Measurements from ENCODE around the gene CRTC1. TPM values are rescaled to one million over a fixed set of nuclear protein-coding genes. Genes with fewer than 3 reads are reported as not detected.
A peak's percentile ranks its signal among the peaks of the same experiment; 100 is the strongest.

Gene CRTC1
- polyA plus RNA-seq, 4 donors, result 5.8 to 20.7 (median 6.7) TPM

DNA sequence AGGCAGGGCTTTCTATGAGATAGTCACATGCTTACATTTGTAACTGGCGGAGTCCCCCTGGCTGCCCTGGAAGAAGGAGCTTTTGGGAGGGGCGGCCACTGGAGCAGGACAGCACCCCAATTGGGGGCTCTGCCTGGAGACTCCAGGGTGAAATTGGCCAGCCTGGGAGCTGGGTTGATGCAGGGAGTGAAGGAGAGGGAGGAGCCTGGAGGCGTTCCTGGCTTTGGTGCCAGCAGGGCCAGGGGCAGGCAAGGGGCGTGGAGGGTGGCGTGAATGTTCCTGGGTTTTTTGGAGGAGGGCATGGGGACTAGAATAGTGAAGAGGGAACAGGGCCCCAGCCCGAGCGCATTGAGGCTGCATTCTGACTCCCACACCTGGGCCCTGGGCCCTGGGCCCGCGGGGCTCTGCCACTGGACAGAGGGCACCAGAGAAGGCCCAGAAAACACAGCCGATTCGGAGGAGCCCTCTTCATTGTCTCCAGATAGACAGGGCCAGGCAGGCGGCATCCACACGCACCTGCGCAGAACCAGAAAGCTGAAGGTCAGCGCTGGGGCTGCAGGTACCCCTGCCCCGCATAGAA, 78.1 kb downstream of the CRTC1 start:
- Histone ChIP-seq H3K4me3 (ENCODE audit: low read depth in 1 of 3, low read length in 3 of 3) (no peak overlapping the region), H3K9me3 (ENCODE audit: control insufficient read depth in 2 of 2, insufficient read depth in 1 of 2, low read depth in 1 of 2, low read length in 1 of 2) (no peaks in the 10 kb centered on the region), H3K4me1 (ENCODE audit: control insufficient read depth in 3 of 3, insufficient read depth in 2 of 3, low read depth in 1 of 3, low read length in 2 of 3) (peaks cover 0 to 23% (median 3%) of the 10 kb centered on the region in 3 donors), H3K27ac (ENCODE audit: low read depth in 1 of 3, low read length in 2 of 3) (no peak overlapping the region), H3K36me3 (ENCODE audit: control insufficient read depth in 3 of 3, insufficient read depth in 2 of 3, low read depth in 1 of 3, low read length in 3 of 3) (peaks cover 0 to 76% (median 0%) of the 10 kb centered on the region in 3 donors), H3K27me3 (ENCODE audit: control insufficient read depth in 3 of 3, insufficient read depth in 3 of 3, low read length in 3 of 3) (no peaks in the 10 kb centered on the region)
- no peak for FAIRE-seq
- 88 to 90% (median 88%) methylated on average over 15 to 16 of the region's 16 CpGs for WGBS, 3 donors
- DNase-seq, result no peak

GRCh38 chr19:18762125-18763023, 78.9 kb downstream of the CRTC1 start:
- H3K4me3 ChIP-seq (ENCODE audit: low read depth in 1 of 3, low read length in 3 of 3), result no peak overlapping the region
- 21 to 43% (median 37%) methylated on average over 30 to 35 of the region's 35 CpGs for WGBS, 3 donors

DNA sequence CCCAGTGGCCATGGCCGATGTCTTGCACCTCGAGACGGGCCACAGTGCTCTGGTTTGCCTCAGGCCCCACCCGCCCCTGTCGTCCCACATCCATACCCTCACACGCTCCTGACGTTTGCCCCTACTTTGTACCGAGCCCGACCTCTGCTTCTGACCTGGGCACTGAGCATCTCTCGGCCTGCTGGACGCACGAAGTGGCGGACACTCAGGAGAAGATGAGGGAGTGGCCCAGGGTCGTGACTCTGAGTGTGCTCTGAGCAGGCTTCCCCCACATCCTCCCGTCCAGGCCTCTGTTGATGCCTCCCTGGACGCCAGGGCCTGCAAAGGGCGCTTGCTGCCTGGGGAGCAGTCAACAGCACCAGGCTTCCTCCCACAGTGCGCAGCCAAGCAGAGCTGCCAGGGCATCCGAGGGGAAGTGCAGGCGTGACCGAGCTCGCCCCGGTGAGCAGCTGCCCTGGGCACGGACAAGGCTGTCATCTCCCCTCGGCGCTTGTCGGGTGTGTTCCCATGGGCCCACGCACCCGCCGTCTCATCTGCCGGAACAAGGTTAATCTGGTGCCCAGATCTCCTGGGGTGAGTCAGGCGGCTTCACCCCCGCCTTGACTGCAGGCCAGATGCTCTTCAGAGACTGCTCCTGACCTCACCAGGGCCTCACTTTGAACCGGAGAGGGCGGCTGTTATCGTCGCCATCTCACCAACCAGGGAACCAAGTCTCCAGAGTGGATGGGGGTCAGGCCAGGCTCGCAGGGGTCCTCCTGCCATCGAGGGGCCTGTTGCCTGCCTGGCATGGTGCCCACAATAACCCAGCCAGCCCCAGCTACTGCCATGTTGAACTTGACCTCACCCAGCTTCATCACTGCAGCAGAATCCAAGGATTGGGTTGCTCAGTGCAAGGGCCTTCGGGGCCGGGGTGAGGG, 80.5 kb downstream of the CRTC1 start:
- Histone ChIP-seq H3K27ac (ENCODE audit: low read depth in 1 of 3, low read length in 2 of 3) (no peak overlapping the region), H3K4me1 (ENCODE audit: control insufficient read depth in 3 of 3, insufficient read depth in 2 of 3, low read depth in 1 of 3, low read length in 2 of 3) (peaks cover 0 to 26% (median 3%) of the 10 kb centered on the region in 3 donors), H3K27me3 (ENCODE audit: control insufficient read depth in 3 of 3, insufficient read depth in 3 of 3, low read length in 3 of 3) (no peaks in the 10 kb centered on the region), H3K36me3 (ENCODE audit: control insufficient read depth in 3 of 3, insufficient read depth in 2 of 3, low read depth in 1 of 3, low read length in 3 of 3) (peaks cover 0 to 79% (median 0%) of the 10 kb centered on the region in 3 donors), H3K9me3 (ENCODE audit: control insufficient read depth in 2 of 2, insufficient read depth in 1 of 2, low read depth in 1 of 2, low read length in 1 of 2) (no peaks in the 10 kb centered on the region), H3K4me3 (ENCODE audit: low read depth in 1 of 3, low read length in 3 of 3) (no peak overlapping the region)
- WGBS, 3 donors, result 76 to 86% (median 84%) methylated on average over 36 to 41 of the region's 41 CpGs
- FAIRE-seq, result no peak
- no peak for DNase-seq

More at GRCh38 chr19:18762125-18763023, 78.9 kb downstream of the CRTC1 start:
- no peaks in the 10 kb centered on the region for H3K27me3 ChIP-seq (ENCODE audit: control insufficient read depth in 3 of 3, insufficient read depth in 3 of 3, low read length in 3 of 3)
- peak overlapping the region in 1 of 3 donors; percentile 17 for H3K27ac ChIP-seq (ENCODE audit: low read depth in 1 of 3, low read length in 2 of 3)
- H3K4me1 ChIP-seq (ENCODE audit: control insufficient read depth in 3 of 3, insufficient read depth in 2 of 3, low read depth in 1 of 3, low read length in 2 of 3), result peaks cover 0 to 16% (median 3%) of the 10 kb centered on the region in 3 donors
- peaks cover 0 to 73% (median 0%) of the 10 kb centered on the region in 3 donors for H3K36me3 ChIP-seq (ENCODE audit: control insufficient read depth in 3 of 3, insufficient read depth in 2 of 3, low read depth in 1 of 3, low read length in 3 of 3)
- peak; percentile 54 to 85 for DNase-seq
- H3K9me3 ChIP-seq (ENCODE audit: control insufficient read depth in 2 of 2, insufficient read depth in 1 of 2, low read depth in 1 of 2, low read length in 1 of 2), result no peaks in the 10 kb centered on the region
- no peak for FAIRE-seq

GRCh38 chr19:18764591-18765051, 81.1 kb downstream of the CRTC1 start:
- H3K36me3 ChIP-seq (ENCODE audit: control insufficient read depth in 3 of 3, insufficient read depth in 2 of 3, low read depth in 1 of 3, low read length in 3 of 3), result peaks cover 0 to 80% (median 0%) of the 10 kb centered on the region in 3 donors
- FAIRE-seq, result no peak
- no peaks in the 10 kb centered on the region for H3K9me3 ChIP-seq (ENCODE audit: control insufficient read depth in 2 of 2, insufficient read depth in 1 of 2, low read depth in 1 of 2, low read length in 1 of 2)
- no peak overlapping the region for H3K4me3 ChIP-seq (ENCODE audit: low read depth in 1 of 3, low read length in 3 of 3)
- H3K27ac ChIP-seq (ENCODE audit: low read depth in 1 of 3, low read length in 2 of 3), result no peak overlapping the region
- 46 to 68% (median 54%) methylated on average over 4 of the region's 4 CpGs for WGBS, 3 donors
- no peak for DNase-seq
- H3K27me3 ChIP-seq (ENCODE audit: control insufficient read depth in 3 of 3, insufficient read depth in 3 of 3, low read length in 3 of 3), result no peaks in the 10 kb centered on the region
- peaks cover 0 to 33% (median 3%) of the 10 kb centered on the region in 3 donors for H3K4me1 ChIP-seq (ENCODE audit: control insufficient read depth in 3 of 3, insufficient read depth in 2 of 3, low read depth in 1 of 3, low read length in 2 of 3)

GRCh38 chr19:18765224-18765623, 81.7 kb downstream of the CRTC1 start:
- no peak overlapping the region for H3K27ac ChIP-seq (ENCODE audit: low read depth in 1 of 3, low read length in 2 of 3)
- FAIRE-seq (no peak), DNase-seq (peak in 1 of 2 donors; percentile 34)
- peaks cover 0 to 34% (median 3%) of the 10 kb centered on the region in 3 donors for H3K4me1 ChIP-seq (ENCODE audit: control insufficient read depth in 3 of 3, insufficient read depth in 2 of 3, low read depth in 1 of 3, low read length in 2 of 3)
- no peak overlapping the region for H3K4me3 ChIP-seq (ENCODE audit: low read depth in 1 of 3, low read length in 3 of 3)
- WGBS, 3 donors, result 12 to 64% (median 31%) methylated on average over 8 of the region's 8 CpGs
- no peaks in the 10 kb centered on the region for H3K9me3 ChIP-seq (ENCODE audit: control insufficient read depth in 2 of 2, insufficient read depth in 1 of 2, low read depth in 1 of 2, low read length in 1 of 2)
- no peaks in the 10 kb centered on the region for H3K27me3 ChIP-seq (ENCODE audit: control insufficient read depth in 3 of 3, insufficient read depth in 3 of 3, low read length in 3 of 3)
- H3K36me3 ChIP-seq (ENCODE audit: control insufficient read depth in 3 of 3, insufficient read depth in 2 of 3, low read depth in 1 of 3, low read length in 3 of 3), result peaks cover 0 to 79% (median 0%) of the 10 kb centered on the region in 3 donors

DNA sequence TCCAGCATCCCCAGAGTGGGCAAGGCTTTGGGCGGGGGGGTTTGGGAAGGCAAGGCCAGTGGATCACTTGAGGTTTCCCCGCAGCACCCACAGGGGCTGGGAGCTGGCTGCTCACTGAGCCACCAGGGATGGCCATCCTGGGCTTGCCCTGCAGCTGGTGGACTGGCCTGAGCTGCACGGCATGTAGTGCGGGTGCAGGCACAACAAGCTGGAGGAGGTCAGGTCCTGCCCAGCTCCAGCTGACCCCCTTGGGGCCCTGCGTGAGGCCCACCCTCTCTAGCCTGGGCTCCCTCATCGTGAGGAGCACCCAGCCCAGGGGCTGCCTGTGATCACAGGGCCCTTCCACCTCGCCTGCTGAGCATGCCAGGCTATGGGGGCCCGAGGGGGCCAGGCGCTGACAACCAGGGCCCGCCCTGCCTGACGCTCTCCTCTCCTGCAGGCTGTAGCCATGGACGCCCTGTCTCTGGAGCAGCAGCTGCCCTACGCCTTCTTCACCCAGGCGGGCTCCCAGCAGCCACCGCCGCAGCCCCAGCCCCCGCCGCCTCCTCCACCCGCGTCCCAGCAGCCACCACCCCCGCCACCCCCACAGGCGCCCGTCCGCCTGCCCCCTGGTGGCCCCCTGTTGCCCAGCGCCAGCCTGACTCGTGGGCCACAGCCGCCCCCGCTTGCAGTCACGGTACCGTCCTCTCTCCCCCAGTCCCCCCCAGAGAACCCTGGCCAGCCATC, 84.7 kb downstream of the CRTC1 start:
- DNase-seq, result no peak
- Histone ChIP-seq H3K27me3 (ENCODE audit: control insufficient read depth in 3 of 3, insufficient read depth in 3 of 3, low read length in 3 of 3) (no peaks in the 10 kb centered on the region), H3K4me3 (ENCODE audit: low read depth in 1 of 3, low read length in 3 of 3) (no peak overlapping the region), H3K9me3 (ENCODE audit: control insufficient read depth in 2 of 2, insufficient read depth in 1 of 2, low read depth in 1 of 2, low read length in 1 of 2) (no peaks in the 10 kb centered on the region), H3K4me1 (ENCODE audit: control insufficient read depth in 3 of 3, insufficient read depth in 2 of 3, low read depth in 1 of 3, low read length in 2 of 3) (peaks cover 0 to 20% (median 0%) of the 10 kb centered on the region in 3 donors), H3K27ac (ENCODE audit: low read depth in 1 of 3, low read length in 2 of 3) (peak overlapping the region in 1 of 3 donors; percentile 79), H3K36me3 (ENCODE audit: control insufficient read depth in 3 of 3, insufficient read depth in 2 of 3, low read depth in 1 of 3, low read length in 3 of 3) (peaks cover 0 to 78% (median 0%) of the 10 kb centered on the region in 3 donors)
- WGBS, 3 donors, result 62 to 86% (median 73%) methylated on average over 16 to 30 of the region's 30 CpGs
- FAIRE-seq, result no peak

GRCh38 chr19:18768997-18769891, 85.8 kb downstream of the CRTC1 start:
- whole genome bisulfite sequencing, 3 donors, result 35 to 77% (median 63%) methylated on average over 24 of the region's 24 CpGs
- Histone ChIP-seq H3K27ac (ENCODE audit: low read depth in 1 of 3, low read length in 2 of 3) (peak overlapping the region in 1 of 3 donors; percentile 79), H3K4me1 (ENCODE audit: control insufficient read depth in 3 of 3, insufficient read depth in 2 of 3, low read depth in 1 of 3, low read length in 2 of 3) (peaks cover 0 to 20% (median 0%) of the 10 kb centered on the region in 3 donors), H3K36me3 (ENCODE audit: control insufficient read depth in 3 of 3, insufficient read depth in 2 of 3, low read depth in 1 of 3, low read length in 3 of 3) (peaks cover 0 to 77% (median 0%) of the 10 kb centered on the region in 3 donors), H3K9me3 (ENCODE audit: control insufficient read depth in 2 of 2, insufficient read depth in 1 of 2, low read depth in 1 of 2, low read length in 1 of 2) (no peaks in the 10 kb centered on the region), H3K4me3 (ENCODE audit: low read depth in 1 of 3, low read length in 3 of 3) (no peak overlapping the region), H3K27me3 (ENCODE audit: control insufficient read depth in 3 of 3, insufficient read depth in 3 of 3, low read length in 3 of 3) (no peaks in the 10 kb centered on the region)
- FAIRE-seq (no peak), DNase-seq (peak; percentile 13 to 67)

Measured in small intestine (tissue), 7 donors.